H1 (cell line): ENCODE results near the gene OTOF.

Experiments
- ATF3 ChIP-seq: IDR thresholded peaks from 2 replicates; pipeline ENCODE4 v1.6.1; 2011; ENCODE audit warnings: low read depth, mild to moderate bottlenecking, low read length; ENCODE audit not compliant: insufficient read depth
- BRCA1 ChIP-seq: IDR thresholded peaks from 2 replicates; pipeline ENCODE4 v1.6.1; 2012; ENCODE audit warnings: low read depth, low read length, improper control_type of control experiment
- EP300 ChIP-seq, 2 experiments: IDR thresholded peaks; 1 replicate in 1 of 2; 2 replicates in 1 of 2; pipeline ENCODE4 v1.6.1; 2011 to 2012; ENCODE audit warnings: low read depth in 2 of 2, low read length in 2 of 2, mild to moderate bottlenecking in 2 of 2, borderline replicate concordance in 1 of 2, inconsistent platforms in 1 of 2, moderate library complexity in 1 of 2
- POLR2AphosphoS5 ChIP-seq: IDR thresholded peaks from 2 replicates; pipeline ENCODE4 v1.6.1; 2011; ENCODE audit warnings: low read depth, low read length

DNA sequence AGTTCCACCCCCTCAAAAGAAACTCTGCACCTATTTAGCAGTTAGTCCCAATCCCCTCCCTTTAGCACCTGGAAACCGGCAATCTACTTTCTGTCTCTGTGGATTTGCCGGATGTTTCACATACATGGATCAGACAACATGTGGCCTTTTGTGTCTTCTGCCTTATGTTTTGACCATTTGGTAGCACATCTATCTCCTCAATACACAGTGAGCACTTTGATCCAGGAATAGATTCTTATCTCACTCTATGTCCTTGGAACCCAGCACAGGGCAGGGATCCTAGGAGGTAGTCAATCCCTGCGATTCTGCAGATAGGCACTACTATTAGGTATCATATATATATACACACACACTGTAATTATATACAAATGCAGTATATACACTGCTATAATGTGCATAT is 3.8 kb upstream of the OTOF start:
- TF ChIP-seq ATF3 (no peak), BRCA1 (no peak), EP300 (IDR thresholded peaks at IDR 0.05; ENCODE audit: borderline replicate concordance in 1 of 2, low read depth in 2 of 2, low read length in 2 of 2) (no peak), POLR2AphosphoS5 (no peak)
